ENCODE results near the gene FLT4.

DNA sequence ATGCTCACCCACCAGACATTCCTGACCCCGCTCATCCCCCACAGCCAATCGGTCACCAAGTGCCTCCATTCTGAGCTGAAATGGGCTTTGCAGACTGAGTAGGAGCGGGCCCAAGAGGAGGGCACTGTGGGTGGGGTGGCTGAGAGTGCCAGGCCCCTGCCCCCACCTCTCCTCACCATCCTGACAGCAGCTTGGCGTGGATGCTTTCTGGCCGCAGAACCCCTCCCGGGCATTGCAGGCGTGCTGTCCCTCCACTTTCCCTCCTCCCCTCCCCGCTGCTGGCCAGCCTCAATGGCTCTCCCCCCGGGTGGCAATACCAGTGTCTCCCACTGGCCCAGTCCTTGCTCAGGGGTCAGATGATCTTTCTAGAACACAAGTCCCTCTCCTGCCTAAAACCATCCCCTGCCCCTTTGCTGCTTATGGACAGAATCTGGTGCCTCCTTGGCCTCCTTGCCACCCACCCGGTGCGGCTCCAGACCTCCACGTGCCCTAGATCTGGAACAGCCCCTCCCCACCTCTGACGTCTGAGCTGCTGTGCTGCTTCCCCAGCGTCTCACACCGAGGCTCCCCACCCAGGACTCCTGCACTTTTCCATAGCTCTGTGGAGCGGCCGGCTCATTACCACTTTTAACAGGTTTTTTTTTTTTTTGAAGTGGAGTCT is 6.1 kb downstream of the FLT4 start:
- TF ChIP-seq, protein P1, sequence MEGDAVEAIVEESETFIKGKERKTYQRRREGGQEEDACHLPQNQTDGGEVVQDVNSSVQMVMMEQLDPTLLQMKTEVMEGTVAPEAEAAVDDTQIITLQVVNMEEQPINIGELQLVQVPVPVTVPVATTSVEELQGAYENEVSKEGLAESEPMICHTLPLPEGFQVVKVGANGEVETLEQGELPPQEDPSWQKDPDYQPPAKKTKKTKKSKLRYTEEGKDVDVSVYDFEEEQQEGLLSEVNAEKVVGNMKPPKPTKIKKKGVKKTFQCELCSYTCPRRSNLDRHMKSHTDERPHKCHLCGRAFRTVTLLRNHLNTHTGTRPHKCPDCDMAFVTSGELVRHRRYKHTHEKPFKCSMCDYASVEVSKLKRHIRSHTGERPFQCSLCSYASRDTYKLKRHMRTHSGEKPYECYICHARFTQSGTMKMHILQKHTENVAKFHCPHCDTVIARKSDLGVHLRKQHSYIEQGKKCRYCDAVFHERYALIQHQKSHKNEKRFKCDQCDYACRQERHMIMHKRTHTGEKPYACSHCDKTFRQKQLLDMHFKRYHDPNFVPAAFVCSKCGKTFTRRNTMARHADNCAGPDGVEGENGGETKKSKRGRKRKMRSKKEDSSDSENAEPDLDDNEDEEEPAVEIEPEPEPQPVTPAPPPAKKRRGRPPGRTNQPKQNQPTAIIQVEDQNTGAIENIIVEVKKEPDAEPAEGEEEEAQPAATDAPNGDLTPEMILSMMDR (IDR thresholded peaks at IDR 0.05; ENCODE audit: low read length) = no peak
- TF ChIP-seq EZH2 (IDR thresholded peaks at IDR 0.05; ENCODE audit: borderline replicate concordance, low read length) = no peak
